ENCODE data around the gene SPHK2. TPM values are rescaled to one million over a fixed set of nuclear protein-coding genes. Genes with fewer than 3 reads are reported as not detected.

Gene SPHK2
- total and polyA plus RNA-seq, 2 of the 8 experiments (the other 6 are each of a cell fraction or from before 2014, with no cell fraction given) = 43.9 to 60.9 TPM

DNA sequence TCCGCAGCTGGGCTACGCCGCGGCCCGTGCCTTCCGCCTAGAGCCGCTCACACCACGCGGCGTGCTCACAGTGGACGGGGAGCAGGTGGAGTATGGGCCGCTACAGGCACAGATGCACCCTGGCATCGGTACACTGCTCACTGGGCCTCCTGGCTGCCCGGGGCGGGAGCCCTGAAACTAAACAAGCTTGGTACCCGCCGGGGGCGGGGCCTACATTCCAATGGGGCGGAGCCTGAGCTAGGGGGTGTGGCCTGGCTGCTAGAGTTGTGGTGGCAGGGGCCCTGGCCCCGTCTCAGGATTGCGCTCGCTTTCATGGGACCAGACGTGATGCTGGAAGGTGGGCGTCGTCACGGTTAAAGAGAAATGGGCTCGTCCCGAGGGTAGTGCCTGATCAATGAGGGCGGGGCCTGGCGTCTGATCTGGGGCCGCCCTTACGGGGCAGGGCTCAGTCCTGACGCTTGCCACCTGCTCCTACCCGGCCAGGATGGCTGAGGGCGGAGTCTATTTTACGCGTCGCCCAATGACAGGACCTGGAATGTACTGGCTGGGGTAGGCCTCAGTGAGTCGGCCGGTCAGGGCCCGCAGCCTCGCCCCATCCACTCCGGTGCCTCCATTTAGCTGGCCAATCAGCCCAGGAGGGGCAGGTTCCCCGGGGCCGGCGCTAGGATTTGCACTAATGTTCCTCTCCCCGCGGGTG lies 10.4 kb downstream of the SPHK2 start (continued):
- TF ChIP-seq, protein P1, sequence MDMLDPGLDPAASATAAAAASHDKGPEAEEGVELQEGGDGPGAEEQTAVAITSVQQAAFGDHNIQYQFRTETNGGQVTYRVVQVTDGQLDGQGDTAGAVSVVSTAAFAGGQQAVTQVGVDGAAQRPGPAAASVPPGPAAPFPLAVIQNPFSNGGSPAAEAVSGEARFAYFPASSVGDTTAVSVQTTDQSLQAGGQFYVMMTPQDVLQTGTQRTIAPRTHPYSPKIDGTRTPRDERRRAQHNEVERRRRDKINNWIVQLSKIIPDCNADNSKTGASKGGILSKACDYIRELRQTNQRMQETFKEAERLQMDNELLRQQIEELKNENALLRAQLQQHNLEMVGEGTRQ (IDR thresholded peaks at IDR 0.05; ENCODE audit: low read length) = peak; percentile 2; the same call in 1 of the 2 replicates
- TF ChIP-seq CBX5 (IDR thresholded peaks at IDR 0.05; ENCODE audit: low read depth, low read length) = no peak
- no peak for TF ChIP-seq ATF2 (IDR thresholded peaks at IDR 0.05; ENCODE audit: low read length)
- TF ChIP-seq RAD21 (IDR thresholded peaks at IDR 0.05 in 1 of 2, conservative IDR thresholded peaks at IDR 0.05 in 1 of 2; ENCODE audit: low read depth in 2 of 2, low read length in 2 of 2) = no peak
- TF ChIP-seq CHD2 (IDR thresholded peaks at IDR 0.05; ENCODE audit: low read length) = peak; percentile 25; the same call in 1 of the 2 replicates
- TF ChIP-seq POU5F1 (IDR thresholded peaks at IDR 0.05; ENCODE audit: low read depth, low read length) = no peak
- TF ChIP-seq, protein P2, sequence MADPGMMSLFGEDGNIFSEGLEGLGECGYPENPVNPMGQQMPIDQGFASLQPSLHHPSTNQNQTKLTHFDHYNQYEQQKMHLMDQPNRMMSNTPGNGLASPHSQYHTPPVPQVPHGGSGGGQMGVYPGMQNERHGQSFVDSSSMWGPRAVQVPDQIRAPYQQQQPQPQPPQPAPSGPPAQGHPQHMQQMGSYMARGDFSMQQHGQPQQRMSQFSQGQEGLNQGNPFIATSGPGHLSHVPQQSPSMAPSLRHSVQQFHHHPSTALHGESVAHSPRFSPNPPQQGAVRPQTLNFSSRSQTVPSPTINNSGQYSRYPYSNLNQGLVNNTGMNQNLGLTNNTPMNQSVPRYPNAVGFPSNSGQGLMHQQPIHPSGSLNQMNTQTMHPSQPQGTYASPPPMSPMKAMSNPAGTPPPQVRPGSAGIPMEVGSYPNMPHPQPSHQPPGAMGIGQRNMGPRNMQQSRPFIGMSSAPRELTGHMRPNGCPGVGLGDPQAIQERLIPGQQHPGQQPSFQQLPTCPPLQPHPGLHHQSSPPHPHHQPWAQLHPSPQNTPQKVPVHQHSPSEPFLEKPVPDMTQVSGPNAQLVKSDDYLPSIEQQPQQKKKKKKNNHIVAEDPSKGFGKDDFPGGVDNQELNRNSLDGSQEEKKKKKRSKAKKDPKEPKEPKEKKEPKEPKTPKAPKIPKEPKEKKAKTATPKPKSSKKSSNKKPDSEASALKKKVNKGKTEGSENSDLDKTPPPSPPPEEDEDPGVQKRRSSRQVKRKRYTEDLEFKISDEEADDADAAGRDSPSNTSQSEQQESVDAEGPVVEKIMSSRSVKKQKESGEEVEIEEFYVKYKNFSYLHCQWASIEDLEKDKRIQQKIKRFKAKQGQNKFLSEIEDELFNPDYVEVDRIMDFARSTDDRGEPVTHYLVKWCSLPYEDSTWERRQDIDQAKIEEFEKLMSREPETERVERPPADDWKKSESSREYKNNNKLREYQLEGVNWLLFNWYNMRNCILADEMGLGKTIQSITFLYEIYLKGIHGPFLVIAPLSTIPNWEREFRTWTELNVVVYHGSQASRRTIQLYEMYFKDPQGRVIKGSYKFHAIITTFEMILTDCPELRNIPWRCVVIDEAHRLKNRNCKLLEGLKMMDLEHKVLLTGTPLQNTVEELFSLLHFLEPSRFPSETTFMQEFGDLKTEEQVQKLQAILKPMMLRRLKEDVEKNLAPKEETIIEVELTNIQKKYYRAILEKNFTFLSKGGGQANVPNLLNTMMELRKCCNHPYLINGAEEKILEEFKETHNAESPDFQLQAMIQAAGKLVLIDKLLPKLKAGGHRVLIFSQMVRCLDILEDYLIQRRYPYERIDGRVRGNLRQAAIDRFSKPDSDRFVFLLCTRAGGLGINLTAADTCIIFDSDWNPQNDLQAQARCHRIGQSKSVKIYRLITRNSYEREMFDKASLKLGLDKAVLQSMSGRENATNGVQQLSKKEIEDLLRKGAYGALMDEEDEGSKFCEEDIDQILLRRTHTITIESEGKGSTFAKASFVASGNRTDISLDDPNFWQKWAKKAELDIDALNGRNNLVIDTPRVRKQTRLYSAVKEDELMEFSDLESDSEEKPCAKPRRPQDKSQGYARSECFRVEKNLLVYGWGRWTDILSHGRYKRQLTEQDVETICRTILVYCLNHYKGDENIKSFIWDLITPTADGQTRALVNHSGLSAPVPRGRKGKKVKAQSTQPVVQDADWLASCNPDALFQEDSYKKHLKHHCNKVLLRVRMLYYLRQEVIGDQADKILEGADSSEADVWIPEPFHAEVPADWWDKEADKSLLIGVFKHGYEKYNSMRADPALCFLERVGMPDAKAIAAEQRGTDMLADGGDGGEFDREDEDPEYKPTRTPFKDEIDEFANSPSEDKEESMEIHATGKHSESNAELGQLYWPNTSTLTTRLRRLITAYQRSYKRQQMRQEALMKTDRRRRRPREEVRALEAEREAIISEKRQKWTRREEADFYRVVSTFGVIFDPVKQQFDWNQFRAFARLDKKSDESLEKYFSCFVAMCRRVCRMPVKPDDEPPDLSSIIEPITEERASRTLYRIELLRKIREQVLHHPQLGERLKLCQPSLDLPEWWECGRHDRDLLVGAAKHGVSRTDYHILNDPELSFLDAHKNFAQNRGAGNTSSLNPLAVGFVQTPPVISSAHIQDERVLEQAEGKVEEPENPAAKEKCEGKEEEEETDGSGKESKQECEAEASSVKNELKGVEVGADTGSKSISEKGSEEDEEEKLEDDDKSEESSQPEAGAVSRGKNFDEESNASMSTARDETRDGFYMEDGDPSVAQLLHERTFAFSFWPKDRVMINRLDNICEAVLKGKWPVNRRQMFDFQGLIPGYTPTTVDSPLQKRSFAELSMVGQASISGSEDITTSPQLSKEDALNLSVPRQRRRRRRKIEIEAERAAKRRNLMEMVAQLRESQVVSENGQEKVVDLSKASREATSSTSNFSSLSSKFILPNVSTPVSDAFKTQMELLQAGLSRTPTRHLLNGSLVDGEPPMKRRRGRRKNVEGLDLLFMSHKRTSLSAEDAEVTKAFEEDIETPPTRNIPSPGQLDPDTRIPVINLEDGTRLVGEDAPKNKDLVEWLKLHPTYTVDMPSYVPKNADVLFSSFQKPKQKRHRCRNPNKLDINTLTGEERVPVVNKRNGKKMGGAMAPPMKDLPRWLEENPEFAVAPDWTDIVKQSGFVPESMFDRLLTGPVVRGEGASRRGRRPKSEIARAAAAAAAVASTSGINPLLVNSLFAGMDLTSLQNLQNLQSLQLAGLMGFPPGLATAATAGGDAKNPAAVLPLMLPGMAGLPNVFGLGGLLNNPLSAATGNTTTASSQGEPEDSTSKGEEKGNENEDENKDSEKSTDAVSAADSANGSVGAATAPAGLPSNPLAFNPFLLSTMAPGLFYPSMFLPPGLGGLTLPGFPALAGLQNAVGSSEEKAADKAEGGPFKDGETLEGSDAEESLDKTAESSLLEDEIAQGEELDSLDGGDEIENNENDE (IDR thresholded peaks at IDR 0.05; ENCODE audit: insufficient replicate concordance, low read length) = no peak

Data from H1 (cell line).